HG02588 (cell line): Measurements from ENCODE around the gene HELZ.
"Not testable (repeated sequence)": the region's sequence is repeated elsewhere in the genome, so short reads cannot be mapped to it uniquely, and the experiment has no call there.

Experiments
- ATAC-seq: cut with Tn5 transposase; IDR thresholded peaks from one replicate; pipeline ENCODE4 v1.9.1; 2021; ENCODE audit warnings: mild to moderate bottlenecking, moderate library complexity; ENCODE audit not compliant: unreplicated experiment

Gene HELZ

GRCh38 chr17:67123699-67124098 is 121.3 kb downstream of the HELZ start:
- no peak for ATAC-seq

GRCh38 chr17:67121316-67121891 is 123.6 kb downstream of the HELZ start:
- ATAC-seq: no peak

- no peak for ATAC-seq
Measured at GRCh38 chr17:67119102-67119501, 125.9 kb downstream of the HELZ start.

GRCh38 chr17:67116045-67116575 is 128.9 kb downstream of the HELZ start:
- ATAC-seq: no peak

- no peak for ATAC-seq
Measured at GRCh38 chr17:67115401-67115800, 129.6 kb downstream of the HELZ start.

GRCh38 chr17:67113486-67113885 is 131.5 kb downstream of the HELZ start:
- ATAC-seq: no peak

- ATAC-seq: no peak
Measured at GRCh38 chr17:67111808-67112207, 133.2 kb downstream of the HELZ start.

- ATAC-seq: no peak
Measured at GRCh38 chr17:67111327-67111726, 133.7 kb downstream of the HELZ start.

GRCh38 chr17:67110619-67111018 is 134.4 kb downstream of the HELZ start:
- no peak for ATAC-seq

GRCh38 chr17:67109111-67109510 is 135.9 kb downstream of the HELZ start:
- ATAC-seq: no peak

- no peak for ATAC-seq
Measured at GRCh38 chr17:67107811-67108775, 136.9 kb downstream of the HELZ start.

GRCh38 chr17:67107171-67107570 is 137.8 kb downstream of the HELZ start:
- ATAC-seq: no peak

GRCh38 chr17:67105213-67105612 is 139.8 kb downstream of the HELZ start:
- ATAC-seq: no peak

GRCh38 chr17:67104641-67105040 is 140.4 kb downstream of the HELZ start:
- ATAC-seq: not testable (repeated sequence)

- ATAC-seq: no peak
Measured at GRCh38 chr17:67098006-67098405, 147.0 kb downstream of the HELZ start.

GRCh38 chr17:67096609-67097008 is 148.4 kb downstream of the HELZ start:
- no peak for ATAC-seq

- ATAC-seq: no peak
Measured at GRCh38 chr17:67095803-67096202, 149.2 kb downstream of the HELZ start.

- ATAC-seq: not testable (repeated sequence)
Measured at GRCh38 chr17:67095291-67095690, 149.7 kb downstream of the HELZ start.

GRCh38 chr17:67093348-67093747 is 151.6 kb downstream of the HELZ start:
- ATAC-seq: no peak

- not testable (repeated sequence) for ATAC-seq
Measured at GRCh38 chr17:67092710-67093109, 152.3 kb downstream of the HELZ start.

- ATAC-seq: no peak
Measured at GRCh38 chr17:67092291-67092690, 152.7 kb downstream of the HELZ start.

GRCh38 chr17:67090341-67090740 is 154.7 kb downstream of the HELZ start:
- ATAC-seq: no peak
